AG20443 (cell line): ENCODE data around the gene LRRC4C.

Experiments used
- DNase-seq: peaks from one replicate; pipeline ENCODE4 v3.0.0; 2012; ENCODE audit warnings: low spot score, mixed read lengths

LRRC4C gene

GRCh38 chr11:41459465-41460401 is at the start of gene LRRC4C:
TSS of gene LRRC4C (minus strand) at chr11:41459652.
- DNase-seq = no peak

DNA sequence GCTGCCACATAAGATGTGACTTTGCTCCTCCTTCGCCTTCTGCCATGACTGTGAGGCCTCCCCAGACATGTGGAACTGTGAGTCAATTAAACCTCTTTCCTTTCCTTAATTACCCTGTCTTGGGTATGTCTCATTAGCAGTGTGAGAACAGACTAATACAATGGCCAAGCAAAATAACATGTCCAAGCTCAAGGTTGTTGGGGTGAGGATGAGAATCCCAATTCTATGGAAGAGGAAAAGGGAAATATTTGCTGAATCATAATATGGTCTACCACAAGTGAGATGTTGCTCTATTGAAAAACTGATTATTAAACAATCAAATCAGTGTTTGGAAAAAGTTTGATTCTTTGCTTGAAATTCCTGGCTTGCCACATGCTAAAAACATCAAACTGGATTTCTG is 48.7 kb upstream of the LRRC4C start:
- no peak for DNase-seq

- no peak for DNase-seq
These were observed 40.0 kb upstream of the LRRC4C start for GRCh38 chr11:41499429-41499828.

DNA sequence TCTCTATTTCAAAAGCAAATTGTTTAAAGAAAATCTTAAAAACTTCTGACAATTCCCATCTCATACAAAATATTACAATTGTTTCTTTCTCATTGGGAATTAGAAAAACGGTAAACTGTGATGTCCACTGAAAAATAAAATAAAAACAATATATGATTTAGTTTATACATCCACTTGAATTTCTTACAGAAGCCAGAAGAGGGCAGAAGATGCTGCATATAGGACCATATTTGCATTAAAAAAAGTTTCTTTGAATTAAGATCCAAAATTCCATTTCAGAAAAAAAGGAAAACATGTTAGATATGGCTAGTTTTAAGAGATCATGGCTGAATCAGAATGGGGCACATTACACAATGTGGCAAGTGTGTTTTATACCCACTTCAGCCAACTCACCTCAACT is 39.3 kb upstream of the LRRC4C start:
- no peak for DNase-seq

- no peak for DNase-seq
These were observed 38.5 kb upstream of the LRRC4C start for GRCh38 chr11:41497974-41498373.

GRCh38 chr11:41494716-41495115 is 35.3 kb upstream of the LRRC4C start:
- no peak for DNase-seq

GRCh38 chr11:41486424-41486823 is 27.0 kb upstream of the LRRC4C start:
- DNase-seq = no peak

GRCh38 chr11:41483956-41484355 is 24.5 kb upstream of the LRRC4C start:
- no peak for DNase-seq

GRCh38 chr11:41479179-41479578 is 19.7 kb upstream of the LRRC4C start:
- no peak for DNase-seq

- no peak for DNase-seq
These were observed 1.7 kb upstream of the LRRC4C start for GRCh38 chr11:41461057-41461681.

GRCh38 chr11:41458641-41459040 is 811 bp downstream of the LRRC4C start:
- DNase-seq = no peak

DNA sequence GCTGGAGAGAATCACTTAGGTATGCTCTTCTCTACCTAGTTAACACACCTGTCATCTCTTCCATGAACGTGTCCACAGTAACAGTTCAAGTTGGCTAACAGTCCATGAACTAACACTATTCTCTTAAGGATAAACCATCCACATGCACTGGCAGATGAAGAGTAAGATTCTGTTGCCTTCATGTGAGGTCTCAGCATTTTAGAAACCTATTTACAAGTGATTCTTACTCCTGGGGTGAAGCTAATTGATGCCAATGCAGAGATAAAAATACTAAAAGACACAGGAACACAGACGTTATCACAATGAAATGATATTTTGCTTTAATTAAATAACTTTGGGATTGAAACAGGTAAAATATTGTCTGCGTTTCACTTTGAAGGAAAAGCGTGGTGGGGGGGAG is 1.3 kb downstream of the LRRC4C start:
- DNase-seq = no peak

DNA sequence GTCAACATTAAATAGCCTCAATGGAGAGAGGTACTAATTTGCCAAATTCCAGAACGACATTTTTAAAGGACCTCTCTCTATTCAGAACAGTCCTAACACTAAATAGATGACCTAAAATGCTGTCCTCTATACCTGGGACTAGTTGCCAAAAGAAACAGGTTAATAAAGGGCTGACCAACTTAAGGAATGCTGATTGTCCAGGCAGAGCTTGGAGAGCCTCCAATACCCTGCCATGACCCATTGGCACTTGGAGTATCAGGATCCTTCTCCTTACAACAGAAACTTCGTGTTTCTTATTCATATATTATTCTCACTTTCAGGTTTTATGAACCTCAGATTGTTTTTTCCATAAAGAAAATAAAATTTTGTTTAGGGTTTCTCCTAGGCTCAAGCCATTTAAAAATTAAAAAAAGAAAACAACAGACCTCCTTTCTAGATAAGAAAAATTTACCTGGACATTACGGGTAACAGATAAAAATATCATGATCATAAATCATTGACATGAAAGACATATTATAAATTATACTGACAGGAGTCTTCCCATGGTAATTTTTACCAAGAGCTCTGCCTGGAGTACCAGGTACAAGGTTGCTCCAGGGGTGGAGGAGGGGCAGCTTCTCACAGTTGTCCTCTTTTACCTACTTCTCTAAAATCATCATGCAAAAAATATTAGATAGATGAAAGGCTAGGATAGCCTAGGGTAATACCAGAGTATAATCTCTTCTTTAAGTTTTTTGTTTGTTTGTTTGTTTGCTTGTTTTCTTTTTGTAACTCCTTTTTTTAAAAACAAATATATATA is 2.0 kb downstream of the LRRC4C start:
- no peak for DNase-seq

GRCh38 chr11:41456269-41456668 is 3.2 kb downstream of the LRRC4C start:
- no peak for DNase-seq

- no peak for DNase-seq
These were observed 8.4 kb downstream of the LRRC4C start for GRCh38 chr11:41451011-41451410.

GRCh38 chr11:41449483-41450050 is 9.9 kb downstream of the LRRC4C start:
- no peak for DNase-seq

DNA sequence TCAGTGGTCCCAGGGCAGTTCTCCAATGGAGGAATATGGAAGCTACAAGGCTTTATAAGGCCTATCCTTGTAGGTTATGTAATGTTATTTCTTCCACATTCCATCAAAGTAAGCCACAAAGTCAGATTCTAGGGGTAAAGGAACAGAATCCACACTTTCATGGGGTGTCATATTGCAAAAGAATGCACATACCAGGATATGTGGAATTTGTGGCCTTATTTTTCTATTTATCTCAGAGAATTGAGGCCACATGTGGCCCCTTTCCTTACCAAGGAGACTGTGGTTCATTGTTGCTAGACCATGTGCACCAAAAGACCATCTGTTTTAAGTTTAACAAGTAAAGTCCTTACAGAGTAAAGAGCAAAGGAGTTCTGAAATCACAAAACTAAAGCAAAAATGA is 12.9 kb downstream of the LRRC4C start:
- no peak for DNase-seq

DNA sequence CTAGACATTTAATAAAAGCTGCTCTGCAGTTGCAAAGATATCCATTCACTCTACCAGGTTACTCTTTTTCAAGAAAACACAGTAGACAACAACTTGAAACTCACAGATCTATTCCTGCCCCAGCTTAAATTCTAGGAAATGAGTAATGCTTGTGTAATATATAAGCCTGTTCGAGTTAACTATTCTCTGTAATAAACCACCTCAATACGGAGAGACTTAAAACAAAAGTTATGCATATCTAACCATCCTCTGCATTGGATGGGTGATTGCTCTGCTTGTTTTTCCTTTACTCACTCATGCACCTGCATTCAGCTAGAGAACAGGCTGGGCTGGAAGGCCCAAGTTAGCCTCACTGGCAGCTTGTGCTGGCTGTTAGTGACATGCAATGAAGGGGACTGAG is 13.3 kb downstream of the LRRC4C start:
- no peak for DNase-seq

DNA sequence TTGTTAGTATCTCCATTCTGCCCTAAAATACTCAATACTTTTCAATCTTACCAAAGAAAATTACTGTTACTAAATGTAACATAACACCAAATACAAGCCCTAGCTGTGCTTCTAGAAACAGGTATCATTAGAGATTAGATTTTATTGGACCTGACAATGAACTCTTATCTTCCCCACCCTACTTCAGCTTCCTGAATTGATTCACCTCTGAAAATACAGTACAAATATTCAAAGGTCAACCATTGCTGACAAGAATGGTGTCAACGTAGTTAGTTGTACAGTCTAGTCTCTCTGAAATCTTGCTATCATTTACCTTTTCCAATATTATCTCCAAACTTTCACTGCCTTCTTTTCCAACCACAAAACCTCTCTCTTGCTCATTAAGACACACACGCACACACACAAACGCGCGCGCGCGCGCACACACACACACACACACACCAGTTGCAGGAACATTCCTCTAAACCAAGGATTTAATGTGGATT is 22.4 kb downstream of the LRRC4C start:
- DNase-seq = no peak

- no peak for DNase-seq
These were observed 23.9 kb downstream of the LRRC4C start for GRCh38 chr11:41435531-41435930.

- no peak for DNase-seq
These were observed 27.7 kb downstream of the LRRC4C start for GRCh38 chr11:41431784-41432183.

DNA sequence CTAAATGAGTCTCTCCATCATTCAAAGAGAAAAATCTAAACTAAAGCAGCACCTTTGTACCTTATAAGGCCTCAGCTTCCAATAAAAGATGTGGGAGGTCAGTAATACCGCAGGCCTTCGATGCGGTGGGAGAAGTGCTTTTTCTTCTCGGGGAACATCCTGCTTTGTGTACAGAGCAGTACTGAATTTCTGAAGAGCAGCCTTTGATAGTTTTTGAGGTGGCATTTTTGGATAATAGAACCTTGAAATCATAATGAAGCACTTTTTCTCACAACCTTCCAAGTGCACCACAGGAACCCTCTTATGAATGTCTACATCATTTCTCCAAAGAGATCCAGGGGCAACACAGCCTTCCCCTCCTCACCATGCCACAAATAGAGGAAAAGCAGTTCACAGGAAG is 39.6 kb downstream of the LRRC4C start:
- DNase-seq = no peak
